Measurements from ENCODE around the gene P2RY8.

The P2RY8 gene

GRCh38 chrX:1511829-1512228 is 25.2 kb downstream of the P2RY8 start:
- DNase-seq (ENCODE audit: low read depth): no peak
- no peak for TF ChIP-seq CTCF (IDR thresholded peaks at IDR 0.05; ENCODE audit: low read length, missing control alignments)

GRCh38 chrX:1511150-1511549 is 25.8 kb downstream of the P2RY8 start:
- no peak for DNase-seq (ENCODE audit: low read depth)
- no peak for TF ChIP-seq CTCF (IDR thresholded peaks at IDR 0.05; ENCODE audit: low read length, missing control alignments)
- no peak overlapping the region for H3K4me3 ChIP-seq (replicated peaks; ENCODE audit: low read depth, low read length)

More at GRCh38 chrX:1511829-1512228, 25.2 kb downstream of the P2RY8 start:
- no peak overlapping the region for H3K4me3 ChIP-seq (replicated peaks; ENCODE audit: low read depth, low read length)

- no peak for DNase-seq (ENCODE audit: low read depth)
- no peak for TF ChIP-seq CTCF (IDR thresholded peaks at IDR 0.05; ENCODE audit: low read length, missing control alignments)
- H3K4me3 ChIP-seq (replicated peaks; ENCODE audit: low read depth, low read length): no peak overlapping the region
These were observed 29.2 kb downstream of the P2RY8 start for GRCh38 chrX:1507511-1508463.

- no peak for TF ChIP-seq CTCF (IDR thresholded peaks at IDR 0.05; ENCODE audit: low read length, missing control alignments)
- DNase-seq (ENCODE audit: low read depth): no peak
- no peak overlapping the region for H3K4me3 ChIP-seq (replicated peaks; ENCODE audit: low read depth, low read length)
These were observed 30.1 kb downstream of the P2RY8 start for GRCh38 chrX:1506916-1507315.

GRCh38 chrX:1502853-1503252 is 34.1 kb downstream of the P2RY8 start:
- no peak overlapping the region for H3K4me3 ChIP-seq (replicated peaks; ENCODE audit: low read depth, low read length)
- DNase-seq (ENCODE audit: low read depth): no peak
- no peak for TF ChIP-seq CTCF (IDR thresholded peaks at IDR 0.05; ENCODE audit: low read length, missing control alignments)

GRCh38 chrX:1502241-1502640 is 34.7 kb downstream of the P2RY8 start:
- no peak for TF ChIP-seq CTCF (IDR thresholded peaks at IDR 0.05; ENCODE audit: low read length, missing control alignments)
- H3K4me3 ChIP-seq (replicated peaks; ENCODE audit: low read depth, low read length): no peak overlapping the region
- no peak for DNase-seq (ENCODE audit: low read depth)
